NB4 (cell line): Measurements from ENCODE around the gene DNAJC27.
"Not testable (repeated sequence)": the region's sequence is repeated elsewhere in the genome, so short reads cannot be mapped to it uniquely, and the experiment has no call there.

Source experiments
- MYC ChIP-seq: IDR thresholded peaks from 2 replicates; pipeline ENCODE4 v1.6.1; 2011; ENCODE audit warnings: low read depth, low read length
- TF ChIP-seq, protein P1 (sequence below): IDR thresholded peaks from one replicate; pipeline ENCODE4 v1.5.1; 2012; ENCODE audit warnings: low read depth, low read length
- TF ChIP-seq, protein P2 (sequence below): IDR thresholded peaks from 2 replicates; pipeline ENCODE4 v1.6.1; 2011; ENCODE audit warnings: low read depth, low read length

DNA sequence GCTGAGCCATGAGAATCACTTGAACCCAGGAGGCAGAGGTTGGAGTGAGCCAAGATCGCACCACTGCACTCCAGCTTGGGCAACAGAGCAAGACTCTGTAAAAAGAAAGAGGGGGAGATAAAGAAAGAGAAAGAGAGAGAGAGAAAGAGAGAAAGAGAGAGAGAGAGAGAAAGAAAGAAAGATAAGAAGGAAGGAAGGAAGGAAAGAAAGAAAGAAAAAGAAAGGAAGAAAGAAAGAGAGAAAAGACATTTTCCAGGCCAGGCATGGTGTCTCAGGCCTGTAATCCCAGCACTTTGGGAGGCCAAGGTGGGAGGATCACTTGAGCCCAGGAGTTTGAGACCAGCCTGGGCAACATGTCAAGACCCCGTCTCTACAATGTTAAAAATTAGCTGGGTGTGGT, 39.6 kb upstream of the DNAJC27 start:
- TF ChIP-seq, protein P1, sequence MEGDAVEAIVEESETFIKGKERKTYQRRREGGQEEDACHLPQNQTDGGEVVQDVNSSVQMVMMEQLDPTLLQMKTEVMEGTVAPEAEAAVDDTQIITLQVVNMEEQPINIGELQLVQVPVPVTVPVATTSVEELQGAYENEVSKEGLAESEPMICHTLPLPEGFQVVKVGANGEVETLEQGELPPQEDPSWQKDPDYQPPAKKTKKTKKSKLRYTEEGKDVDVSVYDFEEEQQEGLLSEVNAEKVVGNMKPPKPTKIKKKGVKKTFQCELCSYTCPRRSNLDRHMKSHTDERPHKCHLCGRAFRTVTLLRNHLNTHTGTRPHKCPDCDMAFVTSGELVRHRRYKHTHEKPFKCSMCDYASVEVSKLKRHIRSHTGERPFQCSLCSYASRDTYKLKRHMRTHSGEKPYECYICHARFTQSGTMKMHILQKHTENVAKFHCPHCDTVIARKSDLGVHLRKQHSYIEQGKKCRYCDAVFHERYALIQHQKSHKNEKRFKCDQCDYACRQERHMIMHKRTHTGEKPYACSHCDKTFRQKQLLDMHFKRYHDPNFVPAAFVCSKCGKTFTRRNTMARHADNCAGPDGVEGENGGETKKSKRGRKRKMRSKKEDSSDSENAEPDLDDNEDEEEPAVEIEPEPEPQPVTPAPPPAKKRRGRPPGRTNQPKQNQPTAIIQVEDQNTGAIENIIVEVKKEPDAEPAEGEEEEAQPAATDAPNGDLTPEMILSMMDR, result not testable (repeated sequence)
- not testable (repeated sequence) for TF ChIP-seq MYC
- TF ChIP-seq, protein P2, sequence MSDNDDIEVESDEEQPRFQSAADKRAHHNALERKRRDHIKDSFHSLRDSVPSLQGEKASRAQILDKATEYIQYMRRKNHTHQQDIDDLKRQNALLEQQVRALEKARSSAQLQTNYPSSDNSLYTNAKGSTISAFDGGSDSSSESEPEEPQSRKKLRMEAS, result not testable (repeated sequence)
